GM19025 (cell line): ENCODE data around the gene OLFML2A.
"Not testable (repeated sequence)": the region's sequence is repeated elsewhere in the genome, so short reads cannot be mapped to it uniquely, and the experiment has no call there.

Source experiments
- ATAC-seq: cut with Tn5 transposase; IDR thresholded peaks from one replicate; pipeline ENCODE4 v1.9.1; 2021; ENCODE audit warnings: mild to moderate bottlenecking, low read depth, moderate library complexity; ENCODE audit not compliant: unreplicated experiment

Gene OLFML2A

DNA sequence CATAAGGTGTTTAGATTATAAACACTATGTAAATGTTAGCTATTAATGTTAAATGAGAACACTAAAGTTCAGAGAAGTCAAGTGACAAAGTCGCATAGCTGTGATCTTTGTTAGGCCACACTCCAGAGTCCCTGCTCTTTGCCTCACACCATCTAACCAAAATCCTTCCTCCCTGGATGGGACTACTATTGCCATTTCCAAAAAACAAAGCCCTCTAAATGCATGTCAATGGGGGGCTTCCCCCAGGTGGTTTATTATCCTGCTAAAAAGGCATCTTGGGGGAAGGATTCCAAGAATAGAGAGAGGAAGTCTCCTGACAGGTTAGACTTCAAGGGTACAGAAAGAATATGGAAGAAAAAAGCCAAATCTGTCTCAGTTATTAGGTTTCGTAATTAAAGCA is 16.2 kb upstream of the OLFML2A start:
- no peak for ATAC-seq

DNA sequence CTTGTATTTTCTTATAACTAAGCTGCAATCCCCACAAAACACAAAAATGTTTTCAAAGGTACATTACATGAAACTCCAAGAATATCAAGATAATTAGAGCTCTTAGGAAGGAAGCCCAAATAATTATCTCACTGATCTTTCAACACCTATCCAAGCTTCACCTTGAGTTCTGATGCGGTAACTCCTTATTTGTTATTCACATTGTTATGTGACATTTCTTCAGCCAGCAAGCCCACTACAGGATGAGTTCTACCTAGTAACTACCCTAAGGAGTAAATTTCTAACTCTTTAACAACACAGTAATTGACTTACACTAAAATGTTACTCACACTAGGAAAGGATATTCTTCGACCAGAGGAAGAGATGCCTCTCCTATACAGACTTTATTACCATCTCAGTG is 15.7 kb upstream of the OLFML2A start:
- ATAC-seq, result no peak

DNA sequence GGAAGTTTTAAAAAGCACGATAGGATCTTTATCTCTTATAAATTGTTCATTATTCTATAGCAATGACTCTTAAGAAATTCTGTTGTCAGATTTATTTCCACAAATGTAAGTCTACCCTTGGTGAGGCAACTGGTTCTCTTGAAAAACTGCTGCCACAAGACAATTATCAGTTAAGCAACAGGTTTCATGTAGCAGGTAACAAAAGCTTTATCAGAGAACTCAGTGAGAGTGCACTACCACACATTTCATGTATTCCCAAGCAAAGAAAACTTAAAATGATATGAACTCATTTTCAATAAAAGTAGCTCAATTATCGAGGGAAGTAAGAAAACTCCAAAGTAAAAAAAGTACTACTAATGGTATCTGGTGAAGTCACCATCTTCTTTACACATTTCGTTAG is 15.2 kb upstream of the OLFML2A start:
- ATAC-seq, result no peak

- ATAC-seq, result no peak
These were observed 14.3 kb upstream of the OLFML2A start for GRCh38 chr9:124762633-124763032.

GRCh38 chr9:124764774-124765438 is 12.0 kb upstream of the OLFML2A start:
- ATAC-seq, result no peak

DNA sequence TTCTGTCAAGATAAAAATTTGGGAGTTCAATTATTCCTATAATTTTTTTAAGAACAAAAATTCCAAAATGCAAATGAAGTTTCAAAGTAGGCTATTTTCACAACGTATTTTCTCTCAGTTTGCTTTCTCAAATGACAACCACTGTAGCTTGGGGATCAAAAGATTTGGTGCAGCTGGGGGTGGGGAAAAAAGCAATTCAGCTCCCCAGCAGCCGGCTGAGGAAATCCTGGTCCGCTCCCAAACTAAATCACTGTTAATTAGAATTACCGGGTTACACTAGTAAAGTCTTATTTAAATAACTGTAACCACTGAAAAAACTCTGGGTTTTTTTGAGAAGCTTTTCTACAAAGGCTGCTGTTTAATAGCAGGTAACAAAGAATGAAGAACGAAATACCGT is 11.5 kb upstream of the OLFML2A start:
- ATAC-seq, result no peak

- no peak for ATAC-seq
These were observed 10.6 kb upstream of the OLFML2A start for GRCh38 chr9:124766326-124766725.

- ATAC-seq, result no peak
These were observed 9.9 kb upstream of the OLFML2A start for GRCh38 chr9:124766815-124767554.

- ATAC-seq, result no peak
These were observed 9.1 kb upstream of the OLFML2A start for GRCh38 chr9:124767821-124768220.

DNA sequence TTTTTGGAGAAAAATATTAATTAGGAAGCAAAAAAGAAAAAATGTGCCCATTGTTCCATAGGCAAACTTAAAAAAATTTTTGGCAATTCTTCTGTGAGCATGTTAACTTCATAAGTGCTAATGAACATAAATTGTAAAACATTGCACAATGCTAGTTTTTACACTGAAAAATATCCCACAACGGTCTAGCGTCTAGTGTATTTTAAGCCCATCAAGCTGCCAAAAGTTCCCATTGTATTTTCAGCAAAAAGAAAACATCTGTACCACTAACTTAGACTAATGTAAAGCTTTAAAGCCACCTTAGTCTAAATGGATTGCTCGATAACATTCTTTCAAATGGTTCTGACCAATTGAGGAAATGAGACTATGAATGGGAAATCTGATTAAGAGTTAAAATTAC is 8.6 kb upstream of the OLFML2A start:
- ATAC-seq, result no peak

DNA sequence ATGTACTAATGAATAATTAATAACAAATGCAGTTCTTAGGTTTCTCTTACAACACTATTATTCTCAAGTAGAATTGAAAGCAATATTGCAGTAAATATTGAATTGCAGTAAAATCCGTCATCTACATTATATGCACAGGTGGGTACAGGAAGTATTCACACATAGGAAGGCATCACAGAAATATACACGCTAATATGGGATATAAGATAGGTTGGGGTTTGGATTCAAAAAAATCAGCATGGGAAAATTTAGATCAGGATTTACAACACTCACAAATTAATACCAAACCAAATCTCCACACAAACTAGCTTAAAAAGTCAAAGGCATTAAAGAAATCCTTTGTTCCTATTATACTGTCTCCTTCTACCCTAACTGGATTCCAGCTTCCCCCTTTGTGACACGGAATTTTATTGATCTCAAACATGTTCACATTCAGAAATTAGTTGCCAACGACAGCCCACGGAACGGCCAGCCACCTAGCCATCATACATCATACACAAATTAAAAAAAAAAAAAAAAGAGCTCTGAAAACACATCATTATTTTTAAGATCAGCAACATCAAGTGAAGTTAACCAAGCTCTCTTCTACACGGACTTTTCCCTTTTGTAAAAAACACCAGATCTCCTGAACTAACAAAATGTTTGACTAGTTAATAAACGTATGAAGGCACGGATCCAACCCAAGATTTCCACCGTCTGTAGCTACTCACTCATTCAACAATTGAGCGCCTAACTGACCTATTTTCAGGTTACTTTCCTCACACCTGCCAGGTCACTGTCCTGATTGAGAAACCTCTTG is 8.0 kb upstream of the OLFML2A start:
- no peak for ATAC-seq

GRCh38 chr9:124769549-124770358 is 7.2 kb upstream of the OLFML2A start:
- ATAC-seq, result no peak

DNA sequence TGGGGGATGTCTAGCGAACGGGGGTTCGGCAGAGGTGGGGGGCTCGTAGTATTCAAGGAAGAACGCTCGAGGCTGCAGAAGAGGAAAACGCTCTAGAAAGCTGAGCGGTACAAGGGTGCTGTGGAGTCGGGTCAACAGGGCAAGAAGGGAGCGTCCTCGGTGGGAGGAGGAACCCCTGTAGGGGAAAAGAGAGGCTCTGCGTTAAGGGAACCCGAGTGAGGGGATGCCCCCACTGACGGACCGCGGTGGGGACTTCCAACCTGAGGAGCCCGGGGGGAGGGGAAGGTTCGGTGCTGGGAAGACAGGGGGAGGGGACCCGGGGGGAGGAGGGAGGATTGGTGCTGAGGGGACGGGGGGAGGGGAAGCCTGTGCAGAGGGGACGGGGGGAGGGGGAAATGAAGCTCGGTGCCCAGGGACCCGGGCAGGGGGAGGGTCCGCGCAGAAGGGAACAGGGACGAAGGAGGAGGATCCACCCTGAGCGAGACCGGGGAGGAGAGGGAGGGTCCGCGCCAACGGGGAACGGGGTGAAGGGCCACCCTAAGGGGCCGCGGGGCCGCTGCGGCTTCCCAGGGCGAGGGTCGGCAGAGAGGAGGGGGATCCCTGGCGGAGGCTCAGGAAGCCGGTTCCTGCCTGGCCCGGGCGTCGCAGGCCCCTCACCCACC is 6.4 kb upstream of the OLFML2A start:
- no peak for ATAC-seq

DNA sequence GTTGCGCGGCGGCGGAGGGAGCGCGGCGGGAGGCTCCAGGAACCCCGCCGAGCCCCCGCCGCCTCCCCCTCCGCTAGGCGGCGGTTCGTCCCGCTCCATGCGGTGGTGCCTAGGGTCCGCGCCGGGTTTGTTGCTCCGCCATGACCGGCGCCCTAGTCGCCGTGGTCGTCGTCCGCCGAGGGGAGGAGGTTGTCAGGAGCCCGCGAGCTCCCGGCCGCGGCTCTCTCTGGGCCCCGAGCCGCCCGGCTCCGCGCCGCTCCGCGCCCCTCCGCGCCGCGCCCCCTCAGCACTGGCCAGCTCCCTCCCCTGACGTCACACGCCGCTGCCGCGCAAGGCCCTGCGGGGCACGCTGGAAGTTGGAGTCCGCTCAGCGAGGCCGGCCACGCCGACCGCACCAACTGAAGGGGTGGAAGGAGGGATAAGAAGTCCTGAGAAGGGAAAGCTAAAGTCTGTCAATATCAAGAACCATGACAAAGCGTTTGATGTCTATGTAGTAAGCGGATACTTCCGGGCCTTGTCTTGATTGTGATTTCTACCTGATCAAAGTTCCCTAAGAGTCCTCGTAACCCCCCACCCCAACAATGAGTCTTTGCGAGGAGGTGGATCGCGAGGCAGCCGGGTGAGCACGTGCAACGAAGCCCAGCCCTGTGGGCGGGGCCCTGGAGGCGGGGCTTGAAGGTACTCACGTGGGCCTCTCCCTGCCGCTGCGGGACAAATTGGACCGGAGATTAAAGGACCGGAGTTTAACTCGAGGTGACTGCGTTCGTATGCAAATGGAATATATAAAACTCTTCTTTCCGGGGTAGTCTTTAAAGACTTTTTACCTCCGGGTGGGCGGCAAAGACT is 5.7 kb upstream of the OLFML2A start, which contains the start of gene NR6A1:
TSS of gene NR6A1 (minus strand) at position 291 of the 846 bp plus-strand sequence.
- peak; percentile 93 for ATAC-seq

DNA sequence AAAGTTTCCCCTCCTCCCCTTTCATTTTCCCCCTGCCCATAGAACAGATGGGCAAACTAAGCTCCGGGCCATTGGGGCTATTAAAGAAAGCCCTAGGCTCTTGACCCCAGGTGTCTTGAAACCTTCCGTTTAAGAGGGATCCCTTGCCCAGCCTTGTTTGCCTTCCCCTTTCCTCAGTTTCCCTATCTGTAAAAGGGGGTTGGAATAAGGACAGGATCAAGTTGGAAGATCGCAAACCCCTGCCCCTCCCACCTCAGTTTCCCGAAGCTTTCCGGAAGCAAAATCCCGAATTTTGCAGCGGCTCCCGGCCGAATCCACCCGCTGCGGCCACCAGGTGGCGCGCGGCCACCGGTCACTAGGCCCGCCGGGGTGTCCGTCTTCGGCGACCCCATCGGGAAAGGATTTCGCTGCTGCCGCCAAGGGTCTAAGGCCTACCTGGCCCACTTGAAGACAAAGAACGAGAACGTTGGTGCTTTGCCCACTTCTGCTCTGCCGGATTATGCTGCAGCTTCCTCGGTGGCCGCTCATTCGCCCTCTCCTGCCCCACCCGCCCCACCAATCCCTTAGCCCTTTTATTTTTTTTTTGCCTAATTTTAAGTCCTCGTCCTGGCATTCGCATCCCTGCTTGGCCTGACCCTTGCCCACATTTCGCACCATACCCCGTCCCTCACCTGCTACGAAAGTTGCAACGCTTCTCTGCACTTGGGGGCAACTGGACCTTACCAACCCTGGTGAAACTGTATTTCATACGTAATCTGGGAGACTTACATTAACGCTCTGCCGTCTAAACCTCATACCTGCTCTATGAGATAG is 4.9 kb upstream of the OLFML2A start:
- ATAC-seq, result no peak

DNA sequence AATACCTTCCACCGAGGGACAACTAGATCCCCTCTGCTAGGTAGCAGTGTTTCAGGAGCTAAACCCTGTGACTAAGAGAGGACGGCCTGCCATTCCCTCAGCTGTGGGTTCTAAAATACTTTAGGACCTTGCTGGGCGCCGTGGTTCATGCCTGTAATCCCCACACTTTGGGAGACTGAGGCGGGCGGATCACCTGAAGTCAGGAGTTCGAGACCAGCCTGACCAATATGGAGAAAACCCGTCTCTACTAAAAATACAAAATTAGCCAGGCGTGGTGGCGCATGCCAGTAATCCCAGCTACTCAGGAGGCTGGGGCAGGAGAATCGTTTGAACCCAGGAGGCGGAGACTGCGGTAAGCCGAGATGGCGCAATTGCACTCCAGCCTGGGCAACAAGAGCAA is 4.1 kb upstream of the OLFML2A start:
- not testable (repeated sequence) for ATAC-seq

- ATAC-seq, result no peak
These were observed 3.3 kb upstream of the OLFML2A start for GRCh38 chr9:124773473-124774128.
